ENCODE data around the gene CD300A. TPM values are rescaled to one million over a fixed set of nuclear protein-coding genes. Genes with fewer than 3 reads are reported as not detected.

The CD300A gene
- total RNA-seq, 1 donor, result not detected

- TF ChIP-seq CTCF (IDR thresholded peaks at IDR 0.05; ENCODE audit: insufficient read depth, low read length), result no peak
- DNase-seq (ENCODE audit: low read depth), result no peak
Measured at GRCh38 chr17:74475189-74475588, 8.8 kb downstream of the CD300A start.

GRCh38 chr17:74477411-74477810 lies 11.0 kb downstream of the CD300A start:
- H3K4me3 ChIP-seq (ENCODE audit: low read depth, low read length), result no peak overlapping the region
- TF ChIP-seq CTCF (IDR thresholded peaks at IDR 0.05; ENCODE audit: insufficient read depth, low read length), result no peak

More at GRCh38 chr17:74475189-74475588, 8.8 kb downstream of the CD300A start:
- no peak overlapping the region for H3K4me3 ChIP-seq (ENCODE audit: low read depth, low read length)

GRCh38 chr17:74478420-74479100 lies 12.1 kb downstream of the CD300A start:
- DNase-seq (ENCODE audit: low read depth), result no peak
- TF ChIP-seq CTCF (IDR thresholded peaks at IDR 0.05; ENCODE audit: insufficient read depth, low read length), result no peak
- H3K4me3 ChIP-seq (ENCODE audit: low read depth, low read length), result no peak overlapping the region

More at GRCh38 chr17:74477411-74477810, 11.0 kb downstream of the CD300A start:
- DNase-seq (ENCODE audit: low read depth), result no peak

- no peak overlapping the region for H3K4me3 ChIP-seq (ENCODE audit: low read depth, low read length)
- TF ChIP-seq CTCF (IDR thresholded peaks at IDR 0.05; ENCODE audit: insufficient read depth, low read length), result no peak
- no peak for DNase-seq (ENCODE audit: low read depth)
Measured at GRCh38 chr17:74480290-74480689, 13.9 kb downstream of the CD300A start.

- H3K4me3 ChIP-seq (ENCODE audit: low read depth, low read length), result no peak overlapping the region
- no peak for DNase-seq (ENCODE audit: low read depth)
- no peak for TF ChIP-seq CTCF (IDR thresholded peaks at IDR 0.05; ENCODE audit: insufficient read depth, low read length)
Measured at GRCh38 chr17:74481621-74482020, 15.2 kb downstream of the CD300A start.

GRCh38 chr17:74484066-74484465 lies 17.6 kb downstream of the CD300A start:
- no peak for DNase-seq (ENCODE audit: low read depth)
- no peak for TF ChIP-seq CTCF (IDR thresholded peaks at IDR 0.05; ENCODE audit: insufficient read depth, low read length)

More at GRCh38 chr17:74484066-74484465, 17.6 kb downstream of the CD300A start:
- no peak overlapping the region for H3K4me3 ChIP-seq (ENCODE audit: low read depth, low read length)
